Measurements from ENCODE around the gene AQP7.
"Not testable (repeated sequence)": the region's sequence is repeated elsewhere in the genome, so short reads cannot be mapped to it uniquely, and the experiment has no call there.

Gene AQP7
- 0 to 0.33 (median 0.08) reads per million in 18 experiments for total RNA-seq

DNA sequence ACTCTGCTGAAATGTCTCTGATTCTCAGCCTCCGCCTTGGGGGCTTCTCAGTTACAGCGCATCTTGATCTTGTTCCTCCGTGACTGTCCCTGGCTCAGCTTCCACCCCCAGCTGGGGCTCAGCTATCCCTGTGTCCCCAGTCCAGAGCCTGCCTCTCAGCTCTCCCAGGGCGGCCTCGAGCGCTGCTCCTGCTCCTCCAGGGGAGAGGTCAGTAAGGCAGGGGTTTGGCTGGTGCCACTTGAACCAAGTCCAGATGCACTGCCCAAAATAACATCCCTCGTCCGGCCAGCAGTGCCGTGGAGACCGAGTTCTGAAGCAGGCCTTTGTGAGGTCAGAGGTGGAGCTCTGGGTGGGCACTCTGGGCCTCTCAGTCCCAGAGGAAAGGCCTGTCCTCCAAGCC is at the start of gene AQP7:
TSS of gene AQP7 (minus strand) at position 198 of the 400 bp plus-strand sequence. CDS start 1,306 bp downstream, outside the sequence.
- DNase-seq: not testable (repeated sequence)

DNA sequence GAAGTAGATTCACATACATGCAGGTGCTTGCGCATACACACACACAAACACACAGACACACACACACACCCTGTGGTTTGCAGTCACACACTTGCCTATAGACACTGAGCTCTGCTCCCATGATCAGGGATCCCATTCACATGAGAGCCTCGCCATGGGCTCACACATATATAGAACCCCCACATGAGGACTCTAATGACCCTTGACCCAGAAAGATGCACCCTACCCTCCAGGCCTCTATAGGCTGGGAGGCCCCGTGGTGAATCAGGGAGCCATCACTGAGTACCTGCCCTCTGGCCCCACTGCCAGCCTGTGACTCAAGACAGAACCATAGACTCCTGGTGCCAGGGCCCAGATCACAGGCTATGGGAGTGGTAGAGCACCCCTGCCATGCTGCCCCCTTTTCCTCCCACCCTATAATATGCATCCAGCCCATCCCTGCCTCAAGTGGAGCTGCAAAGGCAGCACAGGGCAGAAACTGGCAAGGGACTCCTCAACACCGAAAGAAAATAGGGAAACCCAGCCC is 48.3 kb upstream of the AQP7 start:
- DNase-seq: no peak

DNA sequence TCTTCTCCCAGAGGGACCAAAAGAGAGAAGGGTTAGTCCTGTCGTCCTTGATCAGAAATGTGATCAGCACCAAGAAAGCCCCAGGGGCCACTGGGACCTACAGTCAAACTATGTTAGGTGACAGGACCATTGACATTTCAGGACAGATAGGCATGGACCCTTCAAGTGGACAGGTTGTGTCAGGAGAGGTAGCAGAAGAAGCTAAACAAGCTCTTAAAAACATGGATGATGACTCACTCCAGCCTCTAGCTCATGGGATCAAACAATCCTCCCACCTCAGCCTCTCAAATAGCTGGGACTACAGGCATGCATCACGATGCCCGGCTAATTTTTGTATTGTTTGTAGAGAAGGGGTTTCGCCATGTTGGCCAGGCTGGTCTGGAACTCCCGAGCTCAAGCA is 47.3 kb upstream of the AQP7 start:
- DNase-seq: no peak

DNA sequence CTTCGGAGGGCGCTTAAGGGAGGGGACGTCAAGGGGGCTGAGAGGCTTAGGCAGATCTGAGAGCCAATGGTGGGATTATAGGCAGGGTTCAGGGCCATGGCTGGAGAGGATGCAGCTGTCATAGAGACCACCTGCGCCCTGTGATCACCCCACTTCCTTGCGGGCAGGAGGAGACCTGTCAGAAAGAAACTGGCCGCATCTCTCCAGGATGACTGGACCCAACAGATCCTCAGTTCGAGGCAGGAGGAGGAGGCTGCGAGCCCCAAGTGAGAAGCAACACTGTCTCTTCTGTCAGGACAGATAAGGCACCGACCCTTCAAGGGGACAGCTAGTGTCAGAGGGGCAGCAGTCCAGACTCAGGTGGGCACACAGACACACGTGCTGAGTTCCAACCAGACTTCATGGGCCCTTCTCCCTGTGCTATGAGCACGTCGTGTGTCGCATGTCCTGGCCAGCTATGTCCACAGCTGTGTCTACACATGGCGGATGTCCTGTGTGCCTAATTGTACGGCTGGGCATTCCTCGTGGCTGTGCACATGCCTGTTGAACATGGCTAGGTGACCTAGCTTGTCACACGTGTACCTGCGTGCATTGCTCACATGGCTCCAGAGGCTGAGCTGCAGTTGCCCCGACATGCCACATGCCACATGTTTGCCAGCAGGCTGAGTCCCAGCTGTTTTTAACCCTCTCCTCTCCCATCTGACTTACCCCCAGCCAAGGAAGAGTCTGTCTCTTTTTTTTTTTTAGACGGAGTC is 45.6 kb upstream of the AQP7 start:
- DNase-seq: no peak

DNA sequence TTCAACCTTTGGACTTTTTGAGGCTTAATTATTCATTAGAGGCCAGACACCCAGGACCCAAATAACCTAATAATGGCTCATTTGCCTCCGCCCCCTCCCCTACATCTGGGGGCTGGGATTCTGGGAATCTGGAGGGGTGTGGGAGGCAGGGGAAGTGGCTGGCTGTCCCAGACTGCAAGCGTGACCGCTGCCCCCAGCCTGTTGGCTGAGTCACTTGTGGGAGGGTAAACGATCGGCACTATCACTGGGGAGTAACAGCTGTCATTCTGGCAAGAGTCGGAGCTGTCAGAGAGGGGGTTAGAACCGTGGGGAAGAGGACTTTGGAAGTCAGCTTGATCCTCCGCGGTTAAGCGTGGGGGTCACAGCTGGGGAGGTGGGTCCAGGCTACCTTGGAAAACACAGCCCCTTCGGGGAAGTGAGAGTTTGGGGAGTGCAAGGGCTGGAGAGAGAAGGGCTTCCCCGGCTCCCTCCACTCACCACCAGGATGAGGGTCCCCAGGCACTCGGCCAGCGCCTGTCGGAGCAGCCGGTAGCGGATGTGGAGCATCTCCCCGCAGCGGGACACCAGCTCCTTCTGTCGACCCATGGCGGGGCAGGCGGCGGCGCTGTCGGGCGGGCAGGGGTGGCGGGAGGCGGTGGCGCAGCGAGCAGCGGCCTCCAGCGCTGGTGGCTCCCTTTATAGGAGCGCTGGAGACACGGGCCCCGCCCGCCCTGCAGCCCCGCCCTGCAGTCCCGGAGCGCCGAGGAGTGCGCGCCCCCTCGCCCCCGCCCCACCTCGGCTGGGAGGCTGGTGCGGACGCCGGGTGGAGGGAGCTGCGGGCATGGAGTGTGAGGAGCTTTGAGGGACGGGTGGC is 44.8 kb upstream of the AQP7 start, which contains the start of gene AQP3:
TSS of gene AQP3 (minus strand) at position 648 of the 853 bp plus-strand sequence. CDS start at position 585, 63 bp downstream.
- DNase-seq: peak; percentile 86 to 94

DNA sequence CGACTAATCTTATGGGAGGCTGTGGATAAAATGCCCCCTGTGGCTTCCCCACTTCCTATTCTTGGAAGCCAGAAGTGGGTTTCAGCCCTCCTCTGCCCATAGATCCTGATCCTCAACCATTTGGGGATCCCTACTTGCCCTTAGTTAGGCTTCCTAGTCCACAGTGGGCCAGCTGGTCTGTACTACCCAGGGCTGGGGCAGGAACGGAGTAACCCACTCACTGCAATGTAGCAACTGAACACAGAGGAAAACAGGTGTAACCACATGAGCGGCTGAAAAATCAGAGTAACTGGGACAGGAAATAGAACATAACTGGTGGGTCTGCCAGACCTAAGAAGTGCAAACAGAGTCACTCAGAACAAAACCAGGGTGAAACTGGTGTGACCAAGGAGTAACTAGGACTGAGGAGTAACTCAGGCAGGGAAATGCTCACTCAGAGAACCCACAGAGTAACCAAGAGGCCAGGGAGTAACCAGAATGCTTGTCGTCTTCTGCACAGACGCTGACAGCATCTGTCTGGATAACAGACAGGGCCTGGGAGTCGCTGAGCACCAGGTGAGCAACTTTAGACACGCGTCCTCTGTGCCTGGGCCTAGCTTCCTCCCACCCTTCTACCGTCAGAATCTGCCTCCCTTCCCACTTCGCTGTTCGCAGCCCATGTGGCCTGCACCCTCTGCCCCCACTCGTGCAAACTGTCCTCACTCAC is 44.0 kb upstream of the AQP7 start:
- DNase-seq: no peak

DNA sequence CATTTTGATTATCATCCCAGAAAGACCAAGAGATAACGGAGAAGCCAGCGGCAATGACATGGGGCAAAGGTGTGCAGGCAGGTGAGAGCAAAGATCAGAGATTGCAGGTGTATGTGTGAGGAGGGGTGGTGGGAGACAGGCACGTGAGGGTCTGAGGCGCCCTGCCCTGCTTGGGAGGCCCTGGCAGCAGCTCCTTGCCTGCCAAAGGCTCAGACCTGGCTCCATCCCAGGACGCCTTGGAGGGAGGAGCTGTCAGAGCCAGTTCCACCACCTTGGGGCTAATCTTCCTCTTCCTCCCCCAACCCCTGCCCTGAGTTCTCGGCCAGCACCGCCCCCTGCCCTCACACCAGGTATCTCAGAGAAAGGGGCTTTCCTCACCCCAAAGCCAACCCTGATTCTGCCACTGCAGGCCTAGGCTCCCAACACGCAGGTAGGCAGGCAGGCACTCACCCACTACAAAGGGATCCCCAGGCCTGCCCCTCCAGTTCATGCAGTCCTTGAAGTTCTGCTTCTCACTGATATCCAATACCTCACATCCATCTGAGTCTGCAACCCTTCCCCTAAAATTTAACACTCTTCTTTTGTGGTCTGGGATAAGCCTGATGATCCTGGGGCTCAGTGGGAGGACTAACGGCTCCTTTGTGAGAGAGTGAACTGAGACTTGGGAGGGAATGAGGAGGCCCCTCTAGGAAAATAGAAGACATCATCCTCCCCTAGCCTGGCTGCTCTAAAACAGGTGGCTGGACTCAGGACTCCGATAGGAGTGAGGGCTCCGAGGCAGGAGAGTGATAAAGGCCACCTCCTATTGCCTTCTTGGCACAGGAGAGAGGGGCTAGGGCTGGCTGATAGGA is 43.2 kb upstream of the AQP7 start:
- no peak for DNase-seq

DNA sequence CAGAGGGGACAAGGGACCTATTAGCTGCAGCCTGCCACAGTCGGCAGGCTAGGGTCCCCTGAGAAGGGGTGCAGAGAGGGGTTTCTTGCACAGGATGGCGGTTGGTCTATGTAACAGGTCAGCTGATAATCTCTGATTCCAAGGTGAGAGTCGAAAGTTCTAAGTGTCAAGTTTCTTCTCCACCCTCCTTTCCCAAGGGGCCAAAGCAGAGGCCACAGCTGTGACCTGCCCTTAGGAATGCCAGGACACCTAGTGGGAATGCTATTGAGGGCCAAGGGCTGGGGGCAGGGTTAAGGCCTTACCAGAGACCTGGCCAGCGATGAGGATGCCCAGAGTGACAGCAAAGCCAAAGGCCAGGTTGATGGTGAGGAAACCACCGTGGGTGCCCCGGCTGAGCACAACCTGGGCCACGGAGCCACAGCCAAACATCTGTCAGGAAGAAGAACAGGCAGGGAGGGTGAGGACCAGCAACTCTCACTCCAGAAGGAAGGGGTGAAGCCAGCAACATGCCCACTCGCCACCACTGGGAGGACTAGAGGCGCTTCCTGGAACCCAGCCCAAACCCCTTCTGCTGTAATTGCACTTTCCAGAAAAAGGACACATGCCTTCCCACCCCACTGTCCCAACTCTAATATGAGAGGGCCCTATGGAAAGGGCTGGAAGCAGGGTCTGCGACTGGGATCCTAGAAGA is 41.2 kb upstream of the AQP7 start:
- no peak for DNase-seq

DNA sequence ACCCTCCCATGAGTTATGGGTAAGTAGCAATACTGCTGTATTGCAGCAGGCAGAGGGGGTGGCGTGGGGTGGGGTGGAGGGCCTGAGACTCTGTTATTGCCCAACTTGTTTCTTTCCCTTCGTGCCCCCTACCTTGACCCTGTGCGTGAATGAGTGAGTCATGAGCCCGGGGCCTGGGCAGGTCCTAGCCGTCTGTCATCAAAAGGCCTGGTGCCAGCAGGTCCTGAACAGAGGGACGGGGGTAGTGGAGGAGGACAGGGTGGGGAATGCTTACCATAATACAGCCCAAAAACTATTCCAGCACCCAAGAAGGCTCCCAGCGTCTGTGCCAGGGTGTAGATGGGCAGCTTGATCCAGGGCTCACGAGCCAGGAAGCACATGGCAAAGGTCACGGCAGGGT is 40.7 kb upstream of the AQP7 start:
- DNase-seq: no peak

DNA sequence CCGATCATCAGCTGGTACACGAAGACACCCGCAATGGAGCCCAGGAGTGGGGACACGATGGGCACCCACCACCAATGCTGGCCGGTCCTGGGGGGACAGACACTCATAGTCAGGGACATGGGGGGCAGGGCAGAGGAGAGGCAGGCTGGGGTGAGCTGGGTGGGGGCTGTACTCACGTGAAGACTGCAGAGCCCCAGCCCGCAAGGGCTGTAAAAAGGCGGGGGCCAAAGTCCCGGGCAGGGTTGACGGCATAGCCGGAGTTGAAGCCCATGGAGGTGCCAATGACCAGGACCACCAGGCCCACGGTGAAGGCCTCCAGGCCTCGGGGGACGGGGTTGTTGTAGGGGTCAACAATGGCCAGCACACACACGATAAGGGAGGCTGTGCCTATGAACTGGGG is 39.8 kb upstream of the AQP7 start:
- no peak for DNase-seq

DNA sequence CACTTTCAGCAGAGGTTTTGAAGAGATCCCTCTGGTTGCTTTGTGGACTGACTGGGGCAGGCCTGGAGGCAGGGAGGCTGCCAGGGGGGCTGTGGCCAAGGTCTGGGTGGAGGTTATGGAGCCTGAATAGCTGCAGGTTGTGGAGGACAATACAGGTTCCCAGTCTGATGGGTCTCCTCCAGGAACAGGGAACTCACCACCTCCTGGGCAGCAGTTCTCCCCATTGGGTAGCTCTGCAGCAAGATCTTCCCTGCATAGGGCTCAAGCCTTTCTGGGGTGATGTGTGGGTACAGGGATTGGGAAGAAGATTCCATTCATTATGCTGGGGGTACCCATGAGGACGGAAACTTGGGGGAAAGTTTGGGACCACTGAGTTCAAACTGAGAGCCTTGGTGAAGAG is 38.2 kb upstream of the AQP7 start:
- DNase-seq: no peak

DNA sequence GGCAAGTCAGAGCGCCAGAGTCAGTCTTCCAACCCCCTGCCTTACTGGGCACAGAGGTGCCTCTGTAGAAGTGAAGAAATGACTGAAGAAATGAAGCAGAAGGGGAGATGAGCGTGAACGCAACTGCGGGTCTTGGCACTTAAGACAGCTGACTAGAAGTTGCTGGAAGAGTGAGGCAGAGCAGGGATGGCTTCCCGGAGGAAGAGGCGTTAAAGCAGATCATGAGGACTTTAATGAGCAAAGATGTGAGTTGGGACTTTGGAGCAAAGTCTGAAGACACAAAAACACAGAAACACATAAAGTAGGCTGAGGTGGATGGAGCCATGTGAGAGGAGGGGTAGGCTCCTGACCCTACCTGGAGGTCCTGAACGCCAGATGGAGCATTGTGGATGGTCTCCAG is 37.8 kb upstream of the AQP7 start:
- no peak for DNase-seq

DNA sequence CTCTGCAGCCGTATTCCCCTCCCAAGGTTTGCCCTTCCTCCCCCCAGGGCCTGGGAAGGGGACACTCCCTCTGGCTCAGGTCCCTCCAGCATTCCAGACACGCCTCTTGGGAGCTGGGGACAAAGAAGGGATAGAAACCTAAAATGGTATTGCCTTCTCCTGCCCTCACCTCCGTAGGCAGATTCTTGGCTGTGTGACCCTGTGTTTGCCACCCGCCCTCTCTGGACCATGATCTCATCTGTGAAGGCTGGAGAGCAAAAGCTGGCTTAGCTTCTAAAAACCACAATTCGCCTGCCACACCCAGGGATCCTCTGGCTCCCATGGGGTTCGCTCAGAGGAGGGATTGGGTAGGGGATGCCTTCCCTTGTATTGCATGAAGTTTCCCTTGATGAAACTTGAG is 37.4 kb upstream of the AQP7 start:
- DNase-seq: no peak

DNA sequence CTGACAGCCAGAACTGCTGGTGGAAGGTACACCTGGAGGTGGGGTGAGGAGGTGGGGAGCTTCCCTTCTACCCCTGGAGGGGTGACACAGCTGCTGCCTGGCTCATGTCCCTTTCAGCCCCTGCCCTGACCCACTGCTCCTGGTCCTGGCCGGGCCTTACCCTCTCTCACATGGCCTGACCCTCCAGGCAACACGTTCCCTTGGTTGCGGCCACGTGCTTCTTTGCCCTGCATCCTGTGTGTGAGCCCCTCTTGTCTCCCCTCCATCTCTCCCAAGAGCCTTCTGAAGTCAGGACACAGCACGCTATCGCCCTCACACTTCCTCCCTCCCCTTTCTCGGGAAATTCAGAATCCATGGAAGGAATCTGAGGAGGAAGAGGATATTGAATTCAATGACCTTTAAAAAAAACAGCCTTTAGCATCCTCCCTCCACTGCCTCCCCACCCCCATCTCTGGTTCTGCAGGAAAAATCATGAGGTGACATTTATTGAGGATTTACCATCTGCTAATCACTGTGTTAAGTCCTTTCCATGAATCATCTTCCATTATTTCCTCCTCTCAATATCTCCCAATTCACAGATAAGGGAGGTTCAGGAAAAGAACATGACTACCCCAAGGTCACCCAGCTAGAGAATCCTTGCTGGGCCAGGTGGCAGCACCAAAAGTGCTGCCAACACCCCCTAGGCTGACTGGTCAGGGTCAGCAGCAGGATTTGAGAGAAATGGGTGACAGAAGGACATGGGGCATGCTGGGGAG is 36.7 kb upstream of the AQP7 start:
- DNase-seq: no peak

DNA sequence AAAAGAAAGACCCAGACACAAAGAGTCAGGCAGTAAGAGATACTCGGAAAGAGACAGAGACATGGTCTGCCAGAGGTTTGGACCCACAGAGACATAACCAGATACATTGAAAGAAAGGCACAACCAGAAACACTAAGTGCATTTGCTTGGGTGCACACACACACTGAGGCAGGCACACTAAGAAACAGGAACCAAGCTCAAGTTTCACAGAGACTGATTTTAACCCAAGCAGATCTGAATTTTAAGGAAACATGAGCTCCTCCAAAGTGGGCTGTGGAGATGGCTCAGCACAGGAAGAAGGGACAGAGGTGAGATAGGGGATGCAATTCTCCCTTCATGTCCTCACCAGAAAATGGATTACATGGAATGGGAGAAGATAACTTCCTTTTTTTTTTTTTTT is 35.5 kb upstream of the AQP7 start:
- DNase-seq: peak; percentile 45 to 53

DNA sequence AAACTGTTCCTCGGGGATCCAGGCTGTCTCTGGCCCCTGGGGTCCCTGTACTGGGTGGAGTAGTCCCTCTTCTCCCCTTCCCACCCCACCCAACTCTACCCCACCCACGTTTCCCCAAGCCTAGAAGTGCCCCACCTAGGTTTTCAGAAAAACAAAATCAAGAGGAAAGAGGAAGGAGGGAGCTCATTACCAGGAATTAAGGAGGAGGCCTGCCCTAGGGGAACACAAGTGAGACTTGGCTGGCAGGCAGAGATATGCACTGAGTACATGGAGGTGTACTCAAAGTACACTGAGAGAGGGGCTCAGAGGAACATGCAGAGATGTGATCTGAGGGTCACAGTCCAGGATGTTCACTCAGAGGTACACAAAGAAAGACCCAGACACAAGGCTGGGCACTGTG is 34.8 kb upstream of the AQP7 start:
- peak in 1 of 2 donors; percentile 53 for DNase-seq

DNA sequence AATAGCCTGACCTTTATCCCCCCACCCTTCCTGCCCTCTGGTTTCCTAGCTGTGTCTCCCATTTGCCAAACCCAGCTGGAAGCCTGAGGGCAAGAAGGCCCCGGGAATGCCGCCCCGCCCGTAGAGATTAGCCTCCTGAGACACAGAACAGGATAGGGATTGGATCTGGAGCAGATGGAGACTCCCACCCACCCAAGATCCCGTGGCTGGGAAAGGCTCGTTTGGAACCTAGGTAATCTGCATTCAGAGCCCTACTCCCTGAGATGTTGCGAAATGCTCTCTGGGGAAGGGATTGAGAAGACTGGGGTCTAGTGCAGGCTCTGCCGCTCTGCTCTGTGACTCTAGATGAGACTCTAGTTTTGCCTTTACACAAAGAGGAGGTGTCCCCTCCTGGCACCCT is 34.1 kb upstream of the AQP7 start:
- DNase-seq: no peak

DNA sequence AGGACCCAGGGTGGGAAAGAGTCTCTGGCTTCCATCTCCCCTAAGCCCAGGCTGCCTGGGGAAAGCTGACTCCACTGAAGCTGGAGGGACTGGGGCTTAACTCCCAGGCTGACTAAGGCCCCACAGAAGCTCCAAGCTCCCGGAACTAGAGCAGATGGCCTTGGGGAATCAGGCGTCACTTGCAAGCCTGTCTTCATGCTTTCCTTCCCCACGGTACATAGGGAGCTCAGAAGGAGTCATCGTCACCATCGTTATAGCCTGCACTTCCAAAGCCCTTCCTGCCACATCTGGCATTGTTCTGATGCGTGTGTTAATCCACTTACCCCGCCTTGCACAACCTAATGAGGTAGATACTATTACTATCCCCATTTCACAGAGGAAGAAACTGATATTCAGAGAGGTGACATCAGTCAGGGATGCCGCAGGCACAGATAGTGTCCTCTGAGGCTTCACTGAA is 33.5 kb upstream of the AQP7 start:
- no peak for DNase-seq

DNA sequence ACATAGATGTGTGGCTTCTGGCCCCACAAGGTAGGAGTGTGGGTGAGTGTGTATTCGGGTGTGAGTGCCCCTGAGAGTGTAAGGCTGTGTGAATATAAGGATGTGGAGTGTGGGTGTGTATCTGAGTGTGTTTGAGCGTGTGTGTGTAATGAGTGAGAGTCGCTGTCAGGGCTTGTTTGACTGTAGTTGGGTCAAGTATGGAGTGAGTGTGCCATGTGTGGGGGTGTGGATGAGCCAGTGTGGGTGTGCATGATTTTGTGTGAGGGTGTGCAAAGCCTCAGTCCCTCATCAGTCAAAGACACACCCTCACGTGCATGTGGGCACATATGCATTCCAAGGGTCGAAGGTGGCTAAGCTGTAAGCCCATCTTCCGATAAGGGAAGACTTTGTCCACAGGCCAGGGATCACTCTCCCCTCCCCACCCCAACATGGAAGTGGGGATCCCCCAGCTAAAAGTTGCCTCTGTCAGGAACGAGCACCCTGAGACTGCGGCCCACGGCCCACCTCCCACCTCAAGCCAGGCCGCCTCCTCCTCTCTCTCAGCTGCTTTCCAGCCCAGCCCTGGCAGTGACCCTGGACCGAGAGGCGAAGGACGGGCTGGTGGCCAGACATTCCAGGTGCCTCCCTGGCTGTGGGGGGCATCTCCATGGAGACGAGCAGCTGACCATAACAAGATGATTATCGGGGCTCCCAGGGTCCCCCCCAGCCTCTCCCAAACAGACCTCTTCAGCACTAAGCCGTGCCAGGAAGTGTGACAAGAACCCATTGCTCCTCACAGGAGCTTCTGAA is 32.1 kb upstream of the AQP7 start:
- DNase-seq: no peak

DNA sequence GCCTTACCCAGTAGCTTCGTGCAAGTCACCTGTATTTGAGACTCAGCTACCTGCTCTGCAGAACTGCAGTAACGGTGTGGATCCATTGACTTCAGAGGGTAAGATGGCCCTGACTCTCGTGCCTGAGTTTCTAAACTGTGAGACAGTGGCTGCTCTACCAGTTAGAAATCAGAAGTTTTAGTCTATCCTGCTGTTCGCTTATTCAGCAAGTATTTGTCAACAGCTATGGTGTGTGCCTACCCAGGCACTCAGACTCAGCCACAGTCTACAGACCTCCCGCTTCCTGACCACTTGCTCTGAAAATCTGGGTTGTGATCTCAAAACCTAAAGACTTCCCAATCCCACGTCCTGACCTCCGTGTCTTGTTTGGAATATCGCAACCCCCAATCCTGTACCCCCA is 31.5 kb upstream of the AQP7 start:
- no peak for DNase-seq
